Loucy (cell line): ENCODE measurements around the gene HGFAC.

Experiments
- CTCF ChIP-seq: fragments of 200-600 bp; sonication (generic); conservative IDR thresholded peaks from 2 replicates; pipeline ENCODE4 v1.5.1; 2014; ENCODE audit warnings: mild to moderate bottlenecking, antibody characterized with exemption, low read length
- EZH2phosphoT487 ChIP-seq: fragments of 200-600 bp; IDR thresholded peaks from 2 replicates; pipeline ENCODE4 v1.6.1; 2018; ENCODE audit warnings: antibody characterized with exemption, mild to moderate bottlenecking, moderate library complexity, borderline replicate concordance

- TF ChIP-seq CTCF, result no peak
- TF ChIP-seq EZH2phosphoT487, result no peak
Measured at GRCh38 chr4:3401436-3402171, 40.2 kb upstream of the HGFAC start.
